WTC11 (cell line): ENCODE results near the gene GRIN1. TPM values are rescaled to one million over a fixed set of nuclear protein-coding genes. Genes with fewer than 3 reads are reported as not detected.

Source experiments
- CBFB ChIP-seq: sonication (generic); formaldehyde crosslinking; IDR thresholded peaks from 2 replicates; pipeline ENCODE4 v1.8.1; 2022; ENCODE audit warnings: mild to moderate bottlenecking, low read depth, missing genetic modification reagents
- CDX4 ChIP-seq: fragments of 250-450 bp; sonication (Bioruptor Pico); IDR thresholded peaks from 2 replicates; pipeline ENCODE4 v1.9.0; 2021; ENCODE audit warnings: moderate library complexity, mild to moderate bottlenecking, inconsistent platforms, borderline replicate concordance
- CREM ChIP-seq: sonication (generic); formaldehyde crosslinking; IDR thresholded peaks from 2 replicates; pipeline ENCODE4 v1.8.1; 2022; ENCODE audit warnings: mild to moderate bottlenecking, missing genetic modification reagents, moderate library complexity
- ETV6 ChIP-seq: sonication (generic); formaldehyde crosslinking; IDR thresholded peaks from 2 replicates; pipeline ENCODE4 v1.8.1; 2022; ENCODE audit warnings: mild to moderate bottlenecking, missing genetic modification reagents
- FOXJ3 ChIP-seq: sonication (generic); formaldehyde crosslinking; IDR thresholded peaks from 2 replicates; pipeline ENCODE4 v1.9.0; 2021; ENCODE audit warnings: missing genetic modification reagents, mild to moderate bottlenecking, borderline replicate concordance
- GTF2I ChIP-seq: fragments of 250-450 bp; sonication (Bioruptor Pico); conservative IDR thresholded peaks from 2 replicates; pipeline ENCODE4 v1.4.0; 2021; ENCODE audit warnings: mild to moderate bottlenecking
- HMGA2 ChIP-seq: fragments of 250-450 bp; sonication (Bioruptor Pico); IDR thresholded peaks from 2 replicates; pipeline ENCODE4 v1.4.0; 2021; ENCODE audit warnings: mild to moderate bottlenecking, moderate library complexity
- HMGXB4 ChIP-seq: sonication (generic); formaldehyde crosslinking; IDR thresholded peaks from 2 replicates; pipeline ENCODE4 v1.8.1; 2023; ENCODE audit warnings: mild to moderate bottlenecking, moderate library complexity, missing genetic modification reagents
- IRF2 ChIP-seq: sonication (generic); formaldehyde crosslinking; IDR thresholded peaks from 2 replicates; pipeline ENCODE4 v1.8.0; 2022; ENCODE audit warnings: low read depth, missing genetic modification reagents, borderline replicate concordance
- MAX ChIP-seq: sonication (generic); formaldehyde crosslinking; IDR thresholded peaks from 2 replicates; pipeline ENCODE4 v1.8.0; 2022; ENCODE audit warnings: mild to moderate bottlenecking, missing genetic modification reagents
- MYBL2 ChIP-seq: sonication (generic); formaldehyde crosslinking; IDR thresholded peaks from 2 replicates; pipeline ENCODE4 v1.8.1; 2023; ENCODE audit warnings: mild to moderate bottlenecking, moderate library complexity, missing genetic modification reagents
- NR2C2 ChIP-seq: sonication (generic); formaldehyde crosslinking; IDR thresholded peaks from 2 replicates; pipeline ENCODE4 v1.8.0; 2022; ENCODE audit warnings: mild to moderate bottlenecking, missing genetic modification reagents
- RELA ChIP-seq: sonication (generic); formaldehyde crosslinking; IDR thresholded peaks from 2 replicates; pipeline ENCODE4 v1.8.1; 2022; ENCODE audit warnings: missing genetic modification reagents, mild to moderate bottlenecking, borderline replicate concordance
- SOX15 ChIP-seq: fragments of 250-450 bp; sonication (Bioruptor Pico); IDR thresholded peaks from 2 replicates; pipeline ENCODE4 v1.9.0; 2021; ENCODE audit warnings: mild to moderate bottlenecking
- SP1 ChIP-seq: sonication (generic); formaldehyde crosslinking; conservative IDR thresholded peaks from 2 replicates; pipeline ENCODE4 v1.8.1; 2022; ENCODE audit warnings: missing genetic modification reagents
- STAT6 ChIP-seq: sonication (generic); formaldehyde crosslinking; conservative IDR thresholded peaks from 2 replicates; pipeline ENCODE4 v1.8.1; 2023; ENCODE audit warnings: mild to moderate bottlenecking, low read depth, missing genetic modification reagents, moderate library complexity
- TCF7 ChIP-seq: sonication (generic); formaldehyde crosslinking; IDR thresholded peaks from 2 replicates; pipeline ENCODE4 v1.8.0; 2022; ENCODE audit warnings: mild to moderate bottlenecking, low read depth, missing genetic modification reagents, moderate library complexity
- TEAD1 ChIP-seq: sonication (generic); formaldehyde crosslinking; IDR thresholded peaks from 2 replicates; pipeline ENCODE4 v1.8.0; 2022; ENCODE audit warnings: mild to moderate bottlenecking, missing genetic modification reagents
- USF1 ChIP-seq: sonication (generic); formaldehyde crosslinking; IDR thresholded peaks from 2 replicates; pipeline ENCODE4 v1.8.0; 2022; ENCODE audit warnings: mild to moderate bottlenecking, missing genetic modification reagents
- USF2 ChIP-seq: sonication (generic); formaldehyde crosslinking; IDR thresholded peaks from 2 replicates; pipeline ENCODE4 v1.8.1; 2023; ENCODE audit warnings: mild to moderate bottlenecking, missing genetic modification reagents, moderate library complexity
- ZBTB43 ChIP-seq: sonication (generic); formaldehyde crosslinking; IDR thresholded peaks from 2 replicates; pipeline ENCODE4 v1.8.1; 2023; ENCODE audit warnings: mild to moderate bottlenecking, missing genetic modification reagents
- ZNF121 ChIP-seq: sonication (generic); formaldehyde crosslinking; IDR thresholded peaks from 2 replicates; pipeline ENCODE4 v1.8.0; 2023; ENCODE audit warnings: missing genetic modification reagents
- ZNF219 ChIP-seq: sonication (generic); formaldehyde crosslinking; IDR thresholded peaks from 2 replicates; pipeline ENCODE4 v1.8.0; 2023; ENCODE audit warnings: missing genetic modification reagents, mild to moderate bottlenecking, borderline replicate concordance
- ZNF263 ChIP-seq: sonication (generic); formaldehyde crosslinking; IDR thresholded peaks from 2 replicates; pipeline ENCODE4 v1.8.1; 2022; ENCODE audit warnings: low read depth, mild to moderate bottlenecking, moderate library complexity, missing genetic modification reagents
- ZNF425 ChIP-seq: fragments of 250-450 bp; sonication (Bioruptor Pico); conservative IDR thresholded peaks from 2 replicates; pipeline ENCODE4 v1.9.0; 2021; ENCODE audit warnings: mild to moderate bottlenecking
- total RNA-seq: library from RNA; stranded (reverse); gene quantifications from 3 replicates; pipeline ENCODE4 v1.2.3, GENCODE V29; 2021

GRIN1 gene
- total RNA-seq, 1 experiment from 2014 or later, result 4.1 TPM

GRCh38 chr9:137168904-137169856, 30.2 kb downstream of the GRIN1 start (continued):
- no peak; the same call in 1 of the 2 replicates for TF ChIP-seq ZNF121 (CRISPR knock-in tag)
- peak; percentile 65; the same call in 1 of the 2 replicates for TF ChIP-seq STAT6 (CRISPR knock-in tag)
- no peak for TF ChIP-seq ZNF425
- TF ChIP-seq HMGA2 (CRISPR knock-in tag), result no peak
- TF ChIP-seq NR2C2 (CRISPR knock-in tag), result 0 out of 2 replicates have a peak, but pooled peaks have one; percentile 11
- TF ChIP-seq USF1 (CRISPR knock-in tag), result no peak
- TF ChIP-seq SP1 (CRISPR knock-in tag), result peak; percentile 43
- 0 out of 2 replicates have a peak, but pooled peaks have one; percentile 62 for TF ChIP-seq RELA (CRISPR knock-in tag)
- TF ChIP-seq ZBTB43 (CRISPR knock-in tag), result no peak
- no peak for TF ChIP-seq CDX4 (CRISPR knock-in tag)
- peak; percentile 49; the same call in 1 of the 2 replicates for TF ChIP-seq ZNF219 (CRISPR knock-in tag)
- TF ChIP-seq IRF2 (CRISPR knock-in tag), result 0 out of 2 replicates have a peak, but pooled peaks have one; percentile 44
- no peak for TF ChIP-seq ZNF263 (CRISPR knock-in tag)
- peak; percentile 87; the same call in 1 of the 2 replicates for TF ChIP-seq MAX (CRISPR knock-in tag)
- TF ChIP-seq ETV6 (CRISPR knock-in tag), result 0 out of 2 replicates have a peak, but pooled peaks have one; percentile 55
- no peak for TF ChIP-seq FOXJ3 (CRISPR knock-in tag)
- TF ChIP-seq MYBL2 (CRISPR knock-in tag), result 0 out of 2 replicates have a peak, but pooled peaks have one; percentile 13
- TF ChIP-seq HMGXB4 (CRISPR knock-in tag), result peak; percentile 60
- no peak for TF ChIP-seq SOX15 (CRISPR knock-in tag)
- TF ChIP-seq USF2 (CRISPR knock-in tag), result peak; percentile 48; the same call in 1 of the 2 replicates
- no peak for TF ChIP-seq CBFB (CRISPR knock-in tag)
- TF ChIP-seq GTF2I (CRISPR knock-in tag), result no peak
- TF ChIP-seq TCF7 (CRISPR knock-in tag), result no peak
- no peak; the same call in 1 of the 2 replicates for TF ChIP-seq CREM (CRISPR knock-in tag)
- TF ChIP-seq TEAD1 (CRISPR knock-in tag), result peak; percentile 93
